Measurements from ENCODE around the gene P2RY11. TPM values are rescaled to one million over a fixed set of nuclear protein-coding genes. Genes with fewer than 3 reads are reported as not detected.

P2RY11 gene
- total RNA-seq, 1 experiment from 2014 or later = 23.7 TPM

DNA sequence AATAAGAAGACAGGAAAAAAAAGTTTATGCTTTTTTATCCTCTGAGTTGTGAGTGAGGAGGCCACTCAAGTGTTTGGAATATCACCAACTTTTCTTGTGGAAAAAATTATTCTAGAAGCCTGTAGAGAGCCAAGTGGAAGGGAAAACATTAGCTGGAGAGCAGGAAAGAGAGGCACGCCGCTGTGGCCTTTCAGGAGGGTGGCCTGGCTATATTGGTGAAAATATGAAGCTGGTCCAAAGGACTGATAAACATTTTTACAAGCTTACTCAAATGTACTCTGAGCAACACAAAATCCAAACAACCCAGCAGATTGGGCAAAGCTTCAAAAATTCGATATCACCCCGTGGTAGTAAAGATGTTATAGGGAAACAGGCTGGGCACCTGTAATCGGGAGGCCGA, 10.6 kb downstream of the P2RY11 start:
- CTCF ChIA-PET = no interaction called here
- DNase-seq = no peak
- H3K4me3 ChIP-seq = no peak overlapping the region
- H3K9me2 ChIP-seq (ENCODE audit: insufficient read depth) = no peaks in the 10 kb centered on the region
- H3F3A ChIP-seq (ENCODE audit: insufficient read depth, low read depth) = peaks cover 63% of the 10 kb centered on the region
- no peak overlapping the region for H2AFZ ChIP-seq
- BruUV-seq (replicated peaks) = no TSS peak
- no peak overlapping the region for H3K4me2 ChIP-seq
- H4K20me1 ChIP-seq (ENCODE audit: insufficient read depth) = peaks cover 18% of the 10 kb centered on the region
- H3K79me2 ChIP-seq (ENCODE audit: low read depth) = peaks cover 26% of the 10 kb centered on the region
- no peaks in the 10 kb centered on the region for H3K9me3 ChIP-seq (ENCODE audit: insufficient read depth, low read depth)
- POLR2A ChIA-PET (ENCODE audit: unreplicated experiment) = no interaction called here
- no peaks in the 10 kb centered on the region for H3K27me3 ChIP-seq (ENCODE audit: insufficient read depth, low read depth)
- no peak for TF ChIP-seq EZH2 (IDR thresholded peaks at IDR 0.05; ENCODE audit: low read depth)
- TF ChIP-seq, protein P1, sequence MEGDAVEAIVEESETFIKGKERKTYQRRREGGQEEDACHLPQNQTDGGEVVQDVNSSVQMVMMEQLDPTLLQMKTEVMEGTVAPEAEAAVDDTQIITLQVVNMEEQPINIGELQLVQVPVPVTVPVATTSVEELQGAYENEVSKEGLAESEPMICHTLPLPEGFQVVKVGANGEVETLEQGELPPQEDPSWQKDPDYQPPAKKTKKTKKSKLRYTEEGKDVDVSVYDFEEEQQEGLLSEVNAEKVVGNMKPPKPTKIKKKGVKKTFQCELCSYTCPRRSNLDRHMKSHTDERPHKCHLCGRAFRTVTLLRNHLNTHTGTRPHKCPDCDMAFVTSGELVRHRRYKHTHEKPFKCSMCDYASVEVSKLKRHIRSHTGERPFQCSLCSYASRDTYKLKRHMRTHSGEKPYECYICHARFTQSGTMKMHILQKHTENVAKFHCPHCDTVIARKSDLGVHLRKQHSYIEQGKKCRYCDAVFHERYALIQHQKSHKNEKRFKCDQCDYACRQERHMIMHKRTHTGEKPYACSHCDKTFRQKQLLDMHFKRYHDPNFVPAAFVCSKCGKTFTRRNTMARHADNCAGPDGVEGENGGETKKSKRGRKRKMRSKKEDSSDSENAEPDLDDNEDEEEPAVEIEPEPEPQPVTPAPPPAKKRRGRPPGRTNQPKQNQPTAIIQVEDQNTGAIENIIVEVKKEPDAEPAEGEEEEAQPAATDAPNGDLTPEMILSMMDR (conservative IDR thresholded peaks at IDR 0.05) = no peak
- intact Hi-C loops (cut with micrococcal nuclease; ENCODE audit: unreplicated experiment) = no loop called here
- peaks cover 8% of the 10 kb centered on the region; the same call in 1 of the 2 replicates for H3K4me1 ChIP-seq (replicated peaks; ENCODE audit: insufficient read depth)
- H3K27ac ChIP-seq = no peak overlapping the region; the same call in 1 of the 2 replicates
- H3K36me3 ChIP-seq (ENCODE audit: low read depth) = 0 out of 2 replicates have a peak, but pooled peaks cover 8% of the 10 kb centered on the region

DNA sequence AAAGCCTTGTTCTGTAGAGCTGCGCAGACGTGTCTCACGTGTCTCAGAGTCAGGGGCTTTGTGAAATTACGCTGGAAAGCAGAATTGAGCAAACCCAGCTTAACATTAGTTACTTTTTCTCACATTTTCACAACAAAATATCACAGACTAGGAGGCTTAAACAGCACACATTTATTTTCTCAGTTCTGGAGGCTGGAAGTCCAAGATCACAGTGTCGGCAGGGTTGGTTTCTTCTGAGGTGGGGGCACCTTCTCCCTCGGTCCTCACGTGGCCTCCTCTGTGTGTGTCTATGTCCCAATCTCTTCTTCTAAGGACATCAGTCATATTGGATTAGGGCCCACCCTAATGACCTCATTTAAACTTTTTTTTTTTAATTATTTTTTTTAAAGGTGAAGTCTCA, 12.9 kb downstream of the P2RY11 start:
- BruUV-seq (replicated peaks) = no TSS peak
- Histone ChIP-seq H3K4me1 (replicated peaks; ENCODE audit: insufficient read depth) (peaks cover 8% of the 10 kb centered on the region; the same call in 1 of the 2 replicates), H4K20me1 (ENCODE audit: insufficient read depth) (no peaks in the 10 kb centered on the region), H3K9me3 (ENCODE audit: insufficient read depth, low read depth) (no peaks in the 10 kb centered on the region), H3K27ac (no peak overlapping the region), H3K4me2 (no peak overlapping the region), H2AFZ (no peak overlapping the region), H3K36me3 (ENCODE audit: low read depth) (0 out of 2 replicates have a peak, but pooled peaks cover 3% of the 10 kb centered on the region), H3K79me2 (ENCODE audit: low read depth) (peaks cover 3% of the 10 kb centered on the region), H3K4me3 (no peak overlapping the region), H3F3A (ENCODE audit: insufficient read depth, low read depth) (peaks cover 72% of the 10 kb centered on the region), H3K9me2 (ENCODE audit: insufficient read depth) (no peaks in the 10 kb centered on the region), H3K27me3 (ENCODE audit: insufficient read depth, low read depth) (no peaks in the 10 kb centered on the region)
- intact Hi-C loops (cut with micrococcal nuclease; ENCODE audit: unreplicated experiment) = no loop called here
- POLR2A ChIA-PET (ENCODE audit: unreplicated experiment) = no interaction called here
- no peak for DNase-seq
- no peak for TF ChIP-seq EZH2 (IDR thresholded peaks at IDR 0.05; ENCODE audit: low read depth)
- TF ChIP-seq, protein P1 (conservative IDR thresholded peaks at IDR 0.05) = no peak
- CTCF ChIA-PET = interaction anchor here (0.6 kb wide), 1 partner anchor 319 kb away, joined by 3 read pairs; no protein-coding TSS in a partner anchor

DNA sequence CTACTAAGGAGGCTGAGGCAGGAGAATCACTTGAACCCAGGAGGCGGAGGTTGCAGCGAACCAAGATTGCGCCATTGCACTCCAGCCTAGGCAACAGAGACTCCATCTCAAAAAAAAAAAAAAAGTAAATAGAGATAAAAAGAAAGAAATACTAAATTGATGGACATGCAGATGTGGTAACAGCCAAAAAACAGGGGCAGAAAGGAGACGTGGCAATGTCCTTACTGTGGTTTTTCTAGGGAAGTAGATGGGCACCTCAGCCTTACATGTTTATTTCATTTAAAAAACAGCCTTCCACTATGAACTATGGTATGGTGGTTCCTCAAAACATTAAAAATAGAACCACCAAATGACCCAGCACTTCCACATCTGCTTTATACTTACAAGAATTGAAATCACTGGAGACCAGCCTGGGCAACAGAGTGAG, 14.7 kb downstream of the P2RY11 start:
- ChIA-PET CTCF (interaction anchor here (0.7 kb wide), 1 partner anchor 32 kb away, joined by 6 read pairs; no protein-coding TSS in a partner anchor), POLR2A (ENCODE audit: unreplicated experiment) (no interaction called here)
- H4K20me1 ChIP-seq (ENCODE audit: insufficient read depth) = no peaks in the 10 kb centered on the region
- H3K27me3 ChIP-seq (ENCODE audit: insufficient read depth, low read depth) = no peaks in the 10 kb centered on the region
- DNase-seq = no peak
- no peak overlapping the region for H2AFZ ChIP-seq
- intact Hi-C loops (cut with micrococcal nuclease; ENCODE audit: unreplicated experiment) = no loop called here
- BruUV-seq (replicated peaks) = no TSS peak
- H3K9me2 ChIP-seq (ENCODE audit: insufficient read depth) = no peaks in the 10 kb centered on the region
- H3K4me2 ChIP-seq = no peak overlapping the region
- 0 out of 2 replicates have a peak, but pooled peaks cover 8% of the 10 kb centered on the region for H3K36me3 ChIP-seq (ENCODE audit: low read depth)
- TF ChIP-seq, protein P1 (conservative IDR thresholded peaks at IDR 0.05) = no peak
- no peak for TF ChIP-seq EZH2 (IDR thresholded peaks at IDR 0.05; ENCODE audit: low read depth)
- H3K4me3 ChIP-seq = no peak overlapping the region
- H3K9me3 ChIP-seq (ENCODE audit: insufficient read depth, low read depth) = no peaks in the 10 kb centered on the region
- no peaks in the 10 kb centered on the region for H3K4me1 ChIP-seq (replicated peaks; ENCODE audit: insufficient read depth)
- H3K79me2 ChIP-seq (ENCODE audit: low read depth) = no peaks in the 10 kb centered on the region
- H3F3A ChIP-seq (ENCODE audit: insufficient read depth, low read depth) = peaks cover 64% of the 10 kb centered on the region
- H3K27ac ChIP-seq = no peak overlapping the region

All from PC-9 (cell line).